HG02884 (cell line): ENCODE results near the gene IL6R.

Experiments used
- ATAC-seq: cut with Tn5 transposase; IDR thresholded peaks from one replicate; pipeline ENCODE4 v1.9.1; 2021; ENCODE audit warnings: mild to moderate bottlenecking, moderate library complexity; ENCODE audit not compliant: unreplicated experiment

IL6R gene

DNA sequence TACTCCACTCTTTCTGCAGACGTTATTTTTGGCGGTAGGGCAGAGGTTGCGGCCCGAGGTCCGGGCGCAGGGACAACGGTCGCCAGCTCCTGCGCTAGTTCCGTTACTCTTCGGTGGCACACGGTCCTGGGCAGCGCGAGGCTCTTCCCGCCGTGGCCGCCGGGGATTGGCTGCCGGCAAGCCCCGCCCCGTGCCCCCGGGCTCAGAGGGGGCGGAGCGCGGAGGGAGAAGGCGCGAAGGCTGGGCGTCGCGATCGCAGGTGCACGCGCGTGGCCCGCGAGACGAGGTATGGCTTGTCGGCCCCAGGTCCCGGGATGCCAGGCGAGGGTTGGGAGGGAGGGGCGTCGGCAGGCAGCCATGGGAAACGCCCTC lies 97.6 kb downstream of the IL6R start:
- ATAC-seq, result no peak

DNA sequence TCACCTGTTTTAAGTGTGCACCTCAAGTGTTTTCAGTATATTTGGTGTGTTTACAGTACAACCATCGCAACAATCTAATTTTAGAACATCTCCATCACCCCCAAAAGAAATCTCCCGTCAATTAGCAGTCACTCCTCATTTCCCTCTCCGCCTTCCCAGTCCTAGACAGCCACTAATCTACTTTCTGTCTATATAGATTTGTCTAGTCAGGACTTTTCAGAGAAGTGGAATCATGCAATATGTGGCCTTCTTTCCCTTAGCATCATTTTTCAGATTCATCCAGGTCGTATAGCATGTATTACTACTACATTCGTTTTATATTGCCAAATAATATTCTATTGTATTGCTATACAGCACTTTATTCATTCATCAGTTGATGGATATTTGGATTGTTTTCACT lies 98.8 kb downstream of the IL6R start:
- ATAC-seq, result no peak

DNA sequence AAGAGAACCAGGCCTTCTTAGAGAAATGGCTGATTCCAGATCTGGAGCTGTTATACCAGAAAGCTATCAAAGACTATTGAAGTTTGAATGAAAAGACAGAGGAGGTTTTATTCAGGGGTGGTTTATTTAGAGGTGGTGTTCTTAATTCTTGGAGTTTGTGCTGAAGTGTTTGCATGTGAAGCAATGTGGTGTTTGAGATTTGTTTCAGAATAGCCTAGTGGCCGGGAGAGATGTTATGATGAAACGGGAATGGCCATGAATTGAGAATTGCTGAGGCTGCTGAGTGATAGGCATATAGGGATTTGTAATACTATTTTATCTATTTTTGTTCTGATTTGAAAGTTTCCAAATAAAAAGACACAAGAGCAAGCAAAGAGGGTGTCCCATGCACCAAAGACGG lies 107.6 kb downstream of the IL6R start:
- no peak for ATAC-seq

DNA sequence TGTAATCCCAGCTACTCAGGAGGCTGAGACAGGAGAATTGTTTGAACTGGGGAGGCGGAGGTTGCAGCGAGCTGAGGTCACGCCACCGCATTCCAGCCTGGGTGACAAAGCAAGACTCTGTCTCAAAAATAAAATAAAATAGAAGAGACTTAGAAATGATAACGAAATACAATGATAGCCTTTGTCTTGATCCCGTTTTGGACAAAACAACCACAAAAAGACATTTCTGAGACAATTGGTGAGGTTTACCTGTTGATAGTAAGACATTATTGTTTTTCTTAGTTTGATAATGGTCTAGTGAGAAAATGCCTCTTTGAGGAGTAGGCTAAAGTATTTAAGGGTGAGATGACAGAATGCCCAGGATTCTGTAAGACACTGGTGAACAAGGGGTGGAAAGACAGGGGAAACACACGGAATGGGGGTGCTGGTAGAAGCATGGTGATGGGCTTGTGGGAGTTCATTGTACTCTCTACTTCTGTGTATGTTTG lies 109.0 kb downstream of the IL6R start:
- no peak for ATAC-seq

DNA sequence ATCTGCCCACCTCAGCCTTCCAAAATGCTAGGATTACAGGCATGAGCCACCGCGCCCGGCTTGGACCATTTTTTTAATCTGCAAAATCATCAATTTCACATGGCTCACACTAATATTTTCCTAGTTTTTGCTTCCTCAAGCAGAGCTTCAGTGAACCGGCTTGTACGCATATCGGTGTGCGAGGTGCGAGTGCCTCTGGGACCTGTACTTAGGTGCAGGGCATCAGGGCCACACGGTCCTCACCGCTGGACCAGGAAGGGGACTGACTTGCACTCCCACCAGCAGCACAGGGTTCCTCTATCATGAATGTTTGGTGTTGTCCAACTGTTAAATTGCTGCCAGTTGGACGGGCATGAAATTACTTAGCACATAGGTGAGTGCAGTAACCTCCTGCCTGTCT lies 112.5 kb downstream of the IL6R start:
- no peak for ATAC-seq
